ENCODE measurements around the gene VPS45. TPM values are rescaled to one million over a fixed set of nuclear protein-coding genes. Genes with fewer than 3 reads are reported as not detected.
"Not testable (repeated sequence)": the region's sequence is repeated elsewhere in the genome, so short reads cannot be mapped to it uniquely, and the experiment has no call there.

The VPS45 gene
- polyA plus RNA-seq, 1 donor, result 45.4 TPM

DNA sequence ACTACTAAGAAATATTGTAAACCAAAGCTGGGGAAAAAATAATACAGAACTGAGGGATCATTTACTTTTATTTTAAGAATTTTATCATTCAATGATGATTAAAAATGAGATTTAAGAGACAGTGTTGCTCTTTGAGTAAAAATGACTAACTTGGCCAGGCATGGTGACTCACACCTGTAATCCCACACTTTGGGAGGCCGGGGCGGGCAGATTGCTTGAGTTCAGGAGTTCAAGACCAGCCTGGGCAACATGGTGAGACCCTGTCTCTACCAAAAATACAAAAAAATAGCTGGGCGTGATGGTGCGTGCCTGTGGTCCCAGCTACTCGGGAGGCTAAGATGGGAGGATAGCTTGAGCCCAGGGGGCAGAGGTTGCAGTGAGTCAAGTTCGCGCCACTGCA, 60.3 kb downstream of the VPS45 start:
- DNase-seq (ENCODE audit: low read depth), result no peak

DNA sequence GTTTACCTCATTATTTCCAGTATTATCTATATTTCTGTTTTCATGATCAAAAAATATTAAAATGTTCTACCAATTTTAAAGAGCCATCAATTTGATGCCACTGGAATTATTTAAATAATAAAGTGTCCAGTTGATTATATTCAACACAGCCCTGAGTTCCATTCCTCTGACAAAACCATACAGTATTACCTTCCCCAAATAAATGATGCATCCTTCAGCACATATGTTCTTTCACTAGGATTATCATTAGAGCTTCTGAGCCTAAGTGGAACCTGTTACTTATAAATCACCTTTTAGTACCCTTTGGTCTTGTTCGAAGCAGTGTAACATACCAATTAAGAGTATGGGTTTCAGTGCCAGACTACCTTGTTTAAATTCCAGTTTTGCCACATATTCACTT, 64.8 kb downstream of the VPS45 start:
- DNase-seq (ENCODE audit: low read depth), result no peak

DNA sequence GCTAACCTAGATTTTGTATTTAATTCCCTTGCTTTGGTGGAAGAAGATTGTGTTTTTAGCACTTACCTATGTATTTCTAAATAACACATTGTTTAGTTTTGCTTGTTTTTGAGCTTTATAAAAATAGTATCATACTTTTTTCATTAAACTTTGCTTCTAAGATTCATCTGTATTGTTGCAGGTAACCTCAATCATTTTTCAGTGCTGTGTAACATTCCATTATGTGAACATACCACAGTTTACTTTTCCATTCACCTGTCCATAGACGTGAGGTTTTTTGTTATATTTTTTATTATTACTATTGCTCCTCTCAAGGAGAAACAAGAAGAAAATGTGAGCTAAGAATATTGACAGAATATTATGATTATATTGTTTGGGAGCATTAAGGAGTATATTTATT, 67.0 kb downstream of the VPS45 start:
- no peak for DNase-seq (ENCODE audit: low read depth)

DNA sequence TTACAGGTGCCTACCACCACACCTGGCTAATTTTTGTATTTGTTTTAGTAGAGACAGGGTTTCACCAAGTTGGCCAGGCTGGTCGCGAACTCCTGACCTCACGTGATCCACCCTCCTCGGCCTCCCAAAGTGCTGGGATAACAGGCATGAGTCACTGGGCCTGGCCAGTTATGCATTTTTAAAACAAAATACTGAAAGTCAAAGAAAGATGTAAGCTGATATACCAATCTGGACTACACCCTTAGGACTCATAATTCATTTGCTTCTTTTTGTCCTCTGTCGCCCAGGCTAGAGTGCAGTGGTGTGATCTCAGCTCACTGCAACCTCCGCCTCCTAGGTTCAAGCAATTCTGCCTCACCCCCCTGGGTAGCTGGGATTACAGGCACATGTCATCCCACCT, 67.8 kb downstream of the VPS45 start:
- DNase-seq (ENCODE audit: low read depth), result not testable (repeated sequence)

DNA sequence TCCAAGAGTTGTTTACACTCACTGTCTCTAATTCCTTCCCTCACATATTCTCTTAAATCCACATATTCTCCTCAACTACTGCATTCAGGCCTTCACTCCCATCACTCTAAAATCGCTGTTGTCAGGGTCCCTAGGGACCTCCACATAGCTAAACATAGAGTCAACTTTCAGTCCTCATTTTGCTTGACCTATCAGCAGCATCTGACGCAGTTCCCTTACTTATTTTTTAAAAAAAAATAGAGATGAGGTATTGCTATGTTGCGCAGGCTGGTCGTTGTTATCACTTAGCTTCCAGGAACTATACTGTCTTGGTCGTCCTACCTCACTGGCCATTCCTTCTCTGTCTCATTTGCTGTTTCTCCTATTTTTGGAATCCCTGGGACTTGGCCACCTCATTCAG, 70.5 kb downstream of the VPS45 start:
- no peak for DNase-seq (ENCODE audit: low read depth)

DNA sequence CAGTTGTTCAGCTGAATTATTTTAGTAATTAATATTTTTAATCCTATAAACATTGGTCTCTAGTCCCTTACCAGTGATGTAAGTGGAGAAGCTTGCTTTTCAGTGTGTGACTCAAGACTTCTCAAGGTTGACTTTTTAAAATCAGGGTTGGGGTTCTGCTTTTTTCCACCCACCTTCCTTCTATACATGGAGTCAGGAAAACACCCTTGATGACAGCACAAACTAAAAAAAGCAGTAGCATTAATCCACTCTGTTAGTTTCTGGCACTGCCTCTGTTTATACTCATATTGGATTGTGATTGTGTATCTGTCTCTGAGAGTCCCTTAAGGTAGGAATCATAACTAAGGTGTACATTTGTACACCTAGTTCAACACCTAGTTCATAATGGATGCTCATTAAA, 73.9 kb downstream of the VPS45 start:
- DNase-seq (ENCODE audit: low read depth), result no peak

DNA sequence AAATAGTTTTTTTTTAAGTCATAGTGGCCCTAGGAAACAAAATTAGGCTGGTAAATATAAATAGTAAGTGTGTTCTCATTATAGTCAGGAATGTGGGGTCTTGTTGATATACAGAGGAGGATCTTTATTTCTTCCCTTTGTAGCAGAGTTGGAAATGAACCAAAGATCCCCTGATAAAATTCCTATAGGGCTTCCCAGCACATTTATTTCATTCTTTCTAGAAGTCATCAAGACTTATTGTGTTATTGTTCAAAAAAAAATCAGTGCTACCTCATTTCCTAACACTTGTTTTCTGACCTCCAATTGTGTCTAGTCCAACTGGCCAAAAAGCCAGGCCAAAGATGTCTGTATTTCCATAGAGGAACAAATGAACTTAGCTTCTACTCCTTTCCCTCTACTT, 74.5 kb downstream of the VPS45 start:
- DNase-seq (ENCODE audit: low read depth), result no peak

DNA sequence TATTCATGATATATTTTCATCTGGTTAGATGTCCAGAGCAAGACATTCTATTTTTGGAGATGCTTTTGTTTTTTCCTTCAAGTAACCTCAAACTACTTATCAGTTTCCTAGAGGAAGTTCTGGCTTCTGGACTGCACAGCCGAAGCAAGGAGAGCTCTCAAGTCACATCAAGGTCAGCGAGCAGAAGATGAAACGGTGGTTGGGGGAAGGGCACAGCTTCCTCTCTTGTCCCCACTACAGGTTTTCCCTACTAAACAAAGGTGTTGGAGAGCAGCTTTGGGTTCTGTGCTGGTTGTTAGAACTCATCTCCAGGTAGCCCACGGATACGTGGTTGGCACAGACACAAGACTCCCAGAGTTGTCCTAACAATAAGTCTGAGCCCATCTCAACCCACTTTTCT, 77.0 kb downstream of the VPS45 start:
- DNase-seq (ENCODE audit: low read depth), result no peak

DNA sequence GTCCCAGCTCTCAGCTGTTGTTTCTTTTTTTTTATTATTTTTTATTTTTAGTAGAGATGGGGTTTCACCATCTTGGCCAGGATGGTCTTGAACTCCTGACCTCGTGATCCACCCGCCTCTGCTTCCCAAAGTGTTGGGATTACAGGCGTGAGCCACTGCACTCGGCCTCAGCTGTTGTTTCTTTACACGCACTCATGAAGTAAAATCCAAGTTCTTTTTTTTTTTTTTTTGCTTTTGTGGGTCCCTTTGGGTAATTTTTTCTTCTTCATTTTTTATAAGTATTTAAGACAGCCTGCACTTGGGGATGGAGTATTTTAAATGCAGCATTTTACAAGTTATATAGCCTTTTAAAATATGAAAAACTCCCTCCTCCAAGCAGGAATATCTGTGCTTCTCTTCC, 78.4 kb downstream of the VPS45 start:
- not testable (repeated sequence) for DNase-seq (ENCODE audit: low read depth)

DNA sequence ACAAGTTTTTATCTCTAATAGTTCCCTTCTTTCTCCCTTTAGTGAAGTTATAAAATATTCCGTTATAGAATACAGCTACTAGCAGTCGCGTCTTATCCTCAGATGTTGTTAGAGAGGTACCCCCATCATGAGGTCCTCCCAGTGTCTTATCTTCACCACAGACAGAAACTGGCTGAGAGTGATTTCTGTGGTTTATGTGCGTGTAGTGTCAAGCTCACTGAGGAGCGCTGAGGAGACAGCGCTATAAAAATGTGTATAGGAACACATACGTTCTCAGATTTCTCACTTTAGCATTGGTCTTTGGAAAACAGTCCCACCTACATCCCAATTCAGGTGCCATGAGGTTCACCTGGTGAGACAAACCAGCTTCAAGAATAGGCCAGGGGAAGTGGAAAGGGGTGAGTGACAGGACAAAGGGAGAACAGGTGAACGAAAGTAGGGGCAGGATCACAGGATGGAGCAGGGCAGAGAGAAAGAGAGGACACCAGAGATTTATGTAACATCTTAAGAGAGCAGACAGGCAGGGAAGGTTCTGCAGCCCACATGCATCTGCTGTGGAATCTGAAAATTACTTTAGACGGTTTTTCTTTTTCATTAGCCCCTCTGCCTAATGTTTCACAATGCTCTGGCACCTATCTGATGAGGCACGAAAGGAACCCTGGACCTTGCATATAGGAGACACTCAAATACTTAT, 79.4 kb downstream of the VPS45 start:
- DNase-seq (ENCODE audit: low read depth), result no peak

DNA sequence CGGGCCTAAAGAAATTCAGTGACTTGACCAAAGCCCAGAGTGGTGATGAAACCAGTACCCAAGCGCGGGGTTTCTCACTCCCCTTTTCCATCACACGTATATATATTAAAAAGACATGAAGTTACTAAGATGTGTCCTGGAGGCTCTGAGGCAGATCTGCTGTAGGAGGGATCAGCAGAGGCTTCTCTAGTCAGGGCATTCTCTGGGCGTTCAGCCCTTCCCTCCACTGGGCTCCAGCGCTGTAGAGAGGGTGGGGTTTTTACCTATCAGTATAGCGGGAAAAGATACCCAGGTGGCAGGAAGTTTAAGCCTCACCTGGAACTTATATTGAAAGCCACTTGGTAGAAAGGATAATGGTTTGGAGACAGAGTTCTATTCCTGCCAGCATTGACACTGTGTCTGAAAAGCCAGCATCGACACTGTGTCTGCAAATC, 81.3 kb downstream of the VPS45 start:
- DNase-seq (ENCODE audit: low read depth), result no peak

DNA sequence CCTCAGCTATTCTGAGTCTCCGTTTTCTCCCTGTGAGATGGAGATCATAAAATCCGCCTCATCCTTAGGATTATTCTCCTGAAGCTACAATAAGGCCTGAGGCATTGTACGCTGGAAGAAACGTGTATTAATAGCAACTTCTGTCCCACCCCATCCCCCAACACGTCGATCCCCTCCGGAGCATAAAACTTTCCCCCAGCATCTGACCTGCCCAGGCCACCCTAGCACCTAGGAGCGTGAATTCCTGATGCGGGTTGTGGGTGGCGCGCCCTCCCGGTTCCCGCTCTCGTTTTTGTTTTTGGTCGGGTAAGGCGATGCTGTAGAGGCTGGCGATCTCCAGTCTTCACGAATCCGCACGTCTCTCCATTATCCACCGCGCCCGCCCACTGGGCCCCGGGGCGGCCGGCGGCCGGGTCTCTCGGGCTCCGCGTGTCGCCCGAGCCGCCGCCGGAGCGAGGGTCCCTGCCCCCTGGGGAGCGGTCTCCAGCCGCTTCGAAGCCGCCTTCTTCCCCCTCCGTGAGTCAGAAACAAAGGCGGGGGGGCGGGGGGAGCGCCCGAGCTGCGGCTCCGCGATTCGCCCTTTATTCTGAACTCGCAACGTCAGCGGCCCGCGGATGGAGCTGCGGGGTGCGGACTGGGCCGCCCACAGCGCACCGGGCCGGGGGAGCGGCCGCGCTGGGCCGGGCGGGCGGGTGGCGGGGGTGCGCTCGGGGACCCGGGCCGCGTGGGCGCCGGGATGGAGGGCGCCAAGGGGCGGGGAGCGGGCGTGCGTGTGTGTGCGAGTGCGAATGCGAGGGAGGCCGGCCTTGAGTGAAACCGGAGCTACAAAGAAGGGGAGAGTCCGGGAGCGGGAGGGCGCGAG, 81.9 kb downstream of the VPS45 start, which contains the start of gene PLEKHO1:
Gene PLEKHO1, plus strand, starts transcription at position 646 of the 862 bp plus-strand sequence. CDS start 342 bp downstream, outside the sequence.
- DNase-seq (ENCODE audit: low read depth), result no peak

DNA sequence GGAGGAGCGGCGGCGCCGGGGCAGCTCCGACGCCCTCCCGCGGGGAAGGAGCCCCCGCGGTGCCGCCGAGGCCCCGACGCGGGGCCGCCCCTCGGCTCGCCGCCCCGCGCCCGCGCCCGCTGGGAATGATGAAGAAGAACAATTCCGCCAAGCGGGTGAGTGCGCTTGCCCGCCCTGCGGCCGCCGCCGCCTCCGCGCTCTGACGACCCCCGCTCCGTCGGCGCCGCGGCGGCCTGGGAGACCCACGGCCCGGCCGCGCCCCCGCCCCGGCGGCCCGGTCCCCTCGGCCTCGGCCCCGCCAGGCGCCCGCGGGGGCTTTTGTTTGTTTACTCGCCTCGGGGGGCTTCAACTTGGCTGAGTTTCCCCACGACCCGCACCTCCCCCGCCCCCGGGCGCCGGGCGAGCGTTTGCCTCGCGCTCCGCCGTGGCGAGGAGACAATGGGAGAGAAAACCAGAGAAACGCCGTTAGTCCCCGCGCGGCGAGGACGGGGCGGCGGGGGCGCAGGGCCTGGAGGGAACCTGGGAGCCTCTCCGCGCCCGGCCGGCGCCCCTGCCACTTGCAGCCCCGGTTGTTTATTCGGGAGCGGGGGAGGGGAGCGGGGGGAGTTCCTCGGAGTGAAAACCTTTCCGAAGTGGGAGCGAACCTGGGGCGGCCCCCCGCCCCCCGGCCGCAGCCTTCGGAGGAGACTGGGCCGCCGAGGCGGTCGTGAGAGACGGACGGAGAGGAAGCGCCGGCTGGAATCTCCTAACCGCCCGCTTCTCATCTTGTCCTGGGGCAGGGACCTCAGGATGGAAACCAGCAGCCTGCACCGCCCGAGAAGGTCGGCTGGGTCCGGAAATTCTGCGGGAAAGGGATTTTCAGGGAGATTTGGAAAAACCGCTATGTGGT, 82.8 kb downstream of the VPS45 start:
- DNase-seq (ENCODE audit: low read depth), result no peak

DNA sequence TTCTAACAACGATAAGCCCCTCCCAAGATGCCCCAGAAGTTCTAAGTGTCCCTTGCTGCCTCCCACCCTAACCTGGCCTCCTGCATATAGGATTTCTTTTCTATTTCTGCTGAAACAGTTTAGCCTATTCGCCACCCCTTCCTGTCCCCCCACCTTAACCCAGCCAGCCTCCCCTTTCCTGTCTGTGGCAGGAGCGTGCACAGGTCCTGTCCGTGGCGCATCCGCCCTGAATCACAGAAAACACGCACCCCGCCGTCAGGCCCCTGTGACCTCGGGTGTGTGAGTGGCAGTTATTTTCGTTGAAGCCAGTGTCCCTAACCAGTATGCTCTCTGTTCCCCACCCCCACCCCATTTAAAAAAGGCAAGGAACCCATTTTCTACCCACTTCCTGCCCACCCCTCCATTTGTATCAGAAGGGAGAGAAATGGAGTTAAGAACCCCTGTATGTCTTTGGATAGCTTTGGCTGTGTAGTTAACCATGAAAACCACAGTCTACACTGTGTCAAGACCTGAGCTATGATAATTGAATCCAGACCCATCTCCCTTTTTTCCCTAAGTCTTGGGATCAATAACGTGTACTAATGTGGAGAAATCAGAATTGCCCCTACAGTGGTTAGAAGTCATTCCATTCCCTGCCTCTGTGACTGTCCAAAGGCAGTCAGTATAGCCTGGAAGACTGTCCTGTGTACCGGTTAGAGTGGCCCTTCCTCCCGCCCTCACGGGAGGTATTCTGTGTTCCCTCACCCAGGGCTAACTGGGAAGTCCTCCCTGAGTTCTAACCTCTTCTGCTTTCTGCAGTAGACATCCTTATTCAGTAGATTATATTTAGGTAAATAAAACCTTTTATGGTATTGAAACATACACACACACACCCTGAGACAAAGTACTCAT, 84.0 kb downstream of the VPS45 start:
- DNase-seq (ENCODE audit: low read depth), result no peak

DNA sequence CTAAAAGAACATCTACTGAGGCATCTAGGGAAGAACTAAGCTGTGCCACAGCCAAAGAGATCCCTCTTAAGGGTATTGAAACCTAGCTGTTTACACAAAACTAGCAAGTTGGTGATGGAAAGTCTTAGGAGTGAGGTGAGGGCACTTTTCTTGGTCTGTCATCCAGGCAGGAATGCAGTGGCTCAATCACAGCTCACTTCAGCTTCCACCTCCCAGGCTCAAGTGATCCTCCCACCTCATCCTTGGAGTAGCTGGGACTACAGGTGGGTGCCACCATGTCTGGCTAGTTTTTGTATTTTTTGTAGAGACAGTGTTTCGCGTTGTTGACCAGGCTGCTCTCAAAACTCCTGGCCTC, 84.6 kb downstream of the VPS45 start:
- DNase-seq (ENCODE audit: low read depth), result no peak

DNA sequence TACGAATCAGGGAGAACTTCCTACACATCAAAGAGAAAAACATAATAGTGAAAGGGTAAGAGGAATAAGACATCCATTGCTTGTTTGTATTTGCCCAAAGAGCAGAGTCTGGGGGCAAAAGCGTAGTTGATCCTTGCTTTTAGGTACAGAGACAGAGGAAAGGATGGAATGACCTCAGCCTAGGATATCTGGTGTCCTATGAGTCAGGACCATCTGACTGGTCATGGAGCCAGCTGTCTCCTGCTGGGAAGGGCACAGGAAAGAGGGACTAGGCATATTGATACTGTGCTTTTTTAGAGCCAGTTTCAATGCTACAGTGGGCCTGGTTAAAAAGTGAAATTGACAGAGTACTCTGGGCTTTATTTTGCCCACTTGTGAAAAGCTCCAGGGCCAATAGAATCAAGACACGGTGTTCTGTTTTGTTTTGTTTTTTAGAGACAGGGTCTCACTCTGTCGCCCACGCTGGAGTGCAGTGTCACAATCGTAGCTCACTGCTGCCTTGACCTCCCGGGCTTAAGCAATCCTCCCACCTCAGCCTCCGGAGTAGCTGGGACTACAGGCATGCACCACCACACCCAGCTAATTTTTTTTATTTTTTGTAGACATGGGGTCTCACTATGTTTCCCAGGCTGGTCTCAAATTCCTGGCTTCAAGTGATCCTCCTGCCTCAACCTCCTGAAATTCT, 85.3 kb downstream of the VPS45 start:
- no peak for DNase-seq (ENCODE audit: low read depth)

DNA sequence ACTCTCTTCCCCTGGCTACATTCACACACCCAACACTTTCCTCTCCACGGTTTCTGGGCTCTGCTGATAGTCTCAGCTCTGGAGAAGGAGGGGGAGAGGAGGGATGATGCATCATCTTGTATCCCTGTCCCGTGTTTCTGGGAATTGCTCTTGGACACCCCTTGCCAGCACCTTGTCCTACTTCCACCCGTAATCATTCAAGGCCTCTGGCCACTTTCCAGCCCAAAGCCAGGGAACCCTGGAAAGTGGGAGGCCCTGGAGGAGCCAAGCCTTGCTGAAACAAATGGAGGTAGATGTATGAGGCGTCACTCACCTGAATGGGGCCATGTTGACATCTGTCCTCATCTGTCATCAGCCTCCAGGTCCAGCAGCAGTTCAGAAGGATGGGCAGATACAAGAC, 86.6 kb downstream of the VPS45 start:
- DNase-seq (ENCODE audit: low read depth), result no peak

DNA sequence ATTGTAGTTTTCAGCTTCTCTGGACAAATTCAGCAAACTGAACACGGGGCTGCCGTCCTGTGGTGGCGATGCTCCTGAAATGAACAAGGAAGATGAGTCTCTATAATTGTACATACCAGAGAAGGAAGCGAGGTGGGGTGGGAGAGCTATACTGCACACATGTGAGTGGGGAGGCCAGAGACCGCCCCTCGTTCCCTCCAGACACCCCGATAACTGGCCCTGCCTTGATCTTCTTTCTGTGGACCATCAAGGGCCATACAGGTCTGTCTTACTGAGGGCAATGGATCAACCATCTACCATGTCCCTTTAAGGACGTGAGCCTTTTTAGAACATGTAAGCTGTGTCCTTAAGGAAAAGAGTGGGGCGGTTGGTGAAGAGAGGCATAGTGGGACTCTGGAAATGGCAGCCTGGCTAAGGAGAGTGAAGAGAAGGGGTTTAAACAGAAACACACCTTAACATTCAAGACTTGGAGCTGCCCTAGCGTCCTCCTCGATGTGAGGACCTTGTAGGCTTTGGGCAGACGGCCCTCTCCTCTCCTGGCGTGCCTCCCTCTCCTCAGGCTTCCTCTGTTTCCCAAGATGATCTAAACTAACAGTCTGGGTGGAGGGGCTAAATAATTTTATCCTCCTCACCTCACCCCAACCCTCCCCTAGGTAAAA, 88.0 kb downstream of the VPS45 start:
- no peak for DNase-seq (ENCODE audit: low read depth)

DNA sequence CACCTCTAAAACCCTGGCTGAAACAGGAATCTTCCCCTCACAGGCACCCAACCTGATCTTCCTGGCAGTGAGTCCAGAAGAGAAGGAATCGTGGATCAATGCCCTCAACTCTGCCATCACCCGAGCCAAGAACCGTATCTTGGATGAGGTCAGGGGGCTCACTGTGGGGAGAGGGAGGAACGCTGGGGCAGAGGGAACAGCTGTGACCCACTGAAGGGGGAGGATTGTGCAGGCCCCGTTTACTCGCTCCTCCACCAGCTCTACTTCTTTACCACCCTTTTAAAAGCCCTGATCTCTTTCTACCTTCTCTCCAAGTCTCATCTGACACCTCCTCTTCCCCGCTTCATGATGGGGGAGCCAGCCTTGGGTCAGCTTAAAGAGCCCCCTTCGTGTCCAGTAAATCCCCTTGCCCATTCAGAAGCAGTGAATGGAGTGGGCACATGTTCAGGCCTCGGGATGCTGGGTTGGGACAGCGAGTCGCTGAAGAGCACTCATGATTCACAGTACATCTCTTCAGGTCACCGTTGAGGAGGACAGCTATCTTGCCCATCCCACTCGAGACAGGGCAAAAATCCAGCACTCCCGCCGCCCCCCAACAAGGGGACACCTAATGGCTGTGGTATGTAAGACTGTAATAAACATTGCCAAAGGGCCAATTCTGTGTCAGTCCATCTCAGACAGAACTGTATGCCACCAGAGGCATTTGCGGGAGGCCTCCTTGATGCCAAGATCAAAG, 89.5 kb downstream of the VPS45 start:
- no peak for DNase-seq (ENCODE audit: low read depth)
